Measurements from ENCODE around the gene MYO5A. TPM values are rescaled to one million over a fixed set of nuclear protein-coding genes. Genes with fewer than 3 reads are reported as not detected.

MYO5A gene
- polyA plus RNA-seq, 3 donors: 6.9 to 33.5 (median 16.6) TPM

DNA sequence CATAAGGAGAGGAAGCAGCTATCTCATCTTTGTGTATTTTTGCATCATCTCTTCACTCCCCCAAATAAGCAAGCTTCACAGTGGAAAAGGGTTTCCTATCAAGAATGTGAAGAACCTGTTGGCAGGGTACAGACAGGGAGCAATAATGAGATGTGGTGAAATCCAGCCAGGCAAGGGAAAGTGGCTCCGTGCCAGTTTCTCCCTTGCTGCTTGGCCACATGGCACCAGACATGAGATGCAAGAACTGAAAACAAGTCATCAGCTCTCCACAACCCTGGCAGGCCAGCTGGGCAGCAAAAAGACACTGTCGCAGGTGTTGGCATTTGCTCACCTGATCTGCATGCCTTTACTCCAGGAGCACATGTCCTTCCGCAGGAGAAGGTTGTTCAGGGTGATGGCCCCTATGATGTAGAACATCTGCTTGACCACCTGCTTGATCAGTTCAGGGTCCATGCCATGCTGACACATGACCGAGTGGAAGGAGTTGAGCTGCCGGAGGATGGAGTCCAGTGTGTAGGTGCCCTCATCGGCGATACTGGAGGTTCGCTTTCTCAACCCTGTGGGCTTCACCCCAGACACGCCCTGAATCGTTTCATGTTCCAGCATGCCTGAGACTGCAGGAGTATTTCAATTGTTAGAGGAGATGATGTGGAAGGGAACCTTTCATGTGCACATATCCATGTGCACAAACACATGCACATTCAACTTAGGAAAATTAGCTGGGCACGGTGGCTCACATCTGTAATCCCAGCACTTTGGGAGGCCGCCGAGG, 209.8 kb downstream of the MYO5A start:
- no peaks in the 10 kb centered on the region for H3K27me3 Mint-ChIP-seq (ENCODE audit: low read depth in 3 of 3)
- intact Hi-C loops (cut with micrococcal nuclease): no loop called here
- Histone ChIP-seq H3K27me3 (ENCODE audit: control insufficient read depth in 2 of 2, insufficient read depth in 2 of 2, low read length in 2 of 2) (no peaks in the 10 kb centered on the region), H3K36me3 (replicated peaks in 1 of 2; ENCODE audit: control insufficient read depth in 1 of 2, insufficient read depth in 2 of 2, low read length in 2 of 2) (peaks cover 85 to 99% of the 10 kb centered on the region in 2 donors), H3K9ac (ENCODE audit: insufficient read depth, low read length, poor library complexity, severe bottlenecking) (no peak overlapping the region), H3K9me3 (replicated peaks in 1 of 2; ENCODE audit: control insufficient read depth in 1 of 2, insufficient read depth in 1 of 2, low read length in 2 of 2) (no peaks in the 10 kb centered on the region), H3K79me2 (ENCODE audit: insufficient read depth, low read length) (no peaks in the 10 kb centered on the region), H3K4me1 (ENCODE audit: control insufficient read depth in 1 of 2, insufficient read depth in 2 of 2, low read length in 2 of 2) (no peaks in the 10 kb centered on the region), H3K27ac (ENCODE audit: low read depth in 1 of 2, low read length in 2 of 2) (no peak overlapping the region), H4K20me1 (ENCODE audit: insufficient read depth, low read length) (no peaks in the 10 kb centered on the region), H3K4me3 (replicated peaks in 1 of 3; ENCODE audit: low read depth in 2 of 3, low read length in 3 of 3) (no peak overlapping the region), H3K4me2 (replicated peaks; ENCODE audit: extremely low read depth, low read length, poor library complexity, severe bottlenecking) (no peak overlapping the region), H2AFZ (ENCODE audit: insufficient read depth, low read depth, low read length, poor library complexity, severe bottlenecking) (no peak overlapping the region)
- no peak for DNase-seq
- TF ChIP-seq, protein P1, sequence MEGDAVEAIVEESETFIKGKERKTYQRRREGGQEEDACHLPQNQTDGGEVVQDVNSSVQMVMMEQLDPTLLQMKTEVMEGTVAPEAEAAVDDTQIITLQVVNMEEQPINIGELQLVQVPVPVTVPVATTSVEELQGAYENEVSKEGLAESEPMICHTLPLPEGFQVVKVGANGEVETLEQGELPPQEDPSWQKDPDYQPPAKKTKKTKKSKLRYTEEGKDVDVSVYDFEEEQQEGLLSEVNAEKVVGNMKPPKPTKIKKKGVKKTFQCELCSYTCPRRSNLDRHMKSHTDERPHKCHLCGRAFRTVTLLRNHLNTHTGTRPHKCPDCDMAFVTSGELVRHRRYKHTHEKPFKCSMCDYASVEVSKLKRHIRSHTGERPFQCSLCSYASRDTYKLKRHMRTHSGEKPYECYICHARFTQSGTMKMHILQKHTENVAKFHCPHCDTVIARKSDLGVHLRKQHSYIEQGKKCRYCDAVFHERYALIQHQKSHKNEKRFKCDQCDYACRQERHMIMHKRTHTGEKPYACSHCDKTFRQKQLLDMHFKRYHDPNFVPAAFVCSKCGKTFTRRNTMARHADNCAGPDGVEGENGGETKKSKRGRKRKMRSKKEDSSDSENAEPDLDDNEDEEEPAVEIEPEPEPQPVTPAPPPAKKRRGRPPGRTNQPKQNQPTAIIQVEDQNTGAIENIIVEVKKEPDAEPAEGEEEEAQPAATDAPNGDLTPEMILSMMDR (IDR thresholded peaks at IDR 0.05): no peak
- H3K36me3 Mint-ChIP-seq: peaks cover 78 to 94% of the 10 kb centered on the region in 2 donors
- H3K4me3 Mint-ChIP-seq: no peak overlapping the region
- no peaks in the 10 kb centered on the region for H3K4me1 Mint-ChIP-seq
- WGBS (ENCODE audit: insufficient coverage): 96% methylated on average over 9 of the region's 13 CpGs
- no peak overlapping the region for H3K27ac Mint-ChIP-seq
- H3K9me3 Mint-ChIP-seq: peaks cover 0 to 2% (median 0%) of the 10 kb centered on the region in 7 donors

GRCh38 chr15:52317688-52318087, 211.0 kb downstream of the MYO5A start:
- H3K4me2 ChIP-seq (replicated peaks; ENCODE audit: extremely low read depth, low read length, poor library complexity, severe bottlenecking): no peak overlapping the region
- no peak for DNase-seq
- Mint-ChIP-seq H3K4me3 (no peak overlapping the region), H3K27ac (no peak overlapping the region), H3K36me3 (peaks cover 81 to 93% of the 10 kb centered on the region in 2 donors), H3K9me3 (peaks cover 0 to 2% (median 0%) of the 10 kb centered on the region in 7 donors), H3K4me1 (no peaks in the 10 kb centered on the region), H3K27me3 (ENCODE audit: low read depth in 3 of 3) (no peaks in the 10 kb centered on the region)
- no peaks in the 10 kb centered on the region for H3K79me2 ChIP-seq (ENCODE audit: insufficient read depth, low read length)
- H3K27me3 ChIP-seq (ENCODE audit: control insufficient read depth in 2 of 2, insufficient read depth in 2 of 2, low read length in 2 of 2): no peaks in the 10 kb centered on the region
- WGBS (ENCODE audit: insufficient coverage): no CpG with 5 or more reads among the region's 2 CpGs
- no peak overlapping the region for H3K4me3 ChIP-seq (replicated peaks in 1 of 3; ENCODE audit: low read depth in 2 of 3, low read length in 3 of 3)
- no peaks in the 10 kb centered on the region for H3K4me1 ChIP-seq (ENCODE audit: control insufficient read depth in 1 of 2, insufficient read depth in 2 of 2, low read length in 2 of 2)
- no peak overlapping the region for H3K9ac ChIP-seq (ENCODE audit: insufficient read depth, low read length, poor library complexity, severe bottlenecking)
- no peaks in the 10 kb centered on the region for H4K20me1 ChIP-seq (ENCODE audit: insufficient read depth, low read length)
- no peak overlapping the region for H3K27ac ChIP-seq (ENCODE audit: low read depth in 1 of 2, low read length in 2 of 2)
- H2AFZ ChIP-seq (ENCODE audit: insufficient read depth, low read depth, low read length, poor library complexity, severe bottlenecking): no peak overlapping the region
- TF ChIP-seq, protein P1 (IDR thresholded peaks at IDR 0.05): no peak
- peaks cover 88 to 99% of the 10 kb centered on the region in 2 donors for H3K36me3 ChIP-seq (replicated peaks in 1 of 2; ENCODE audit: control insufficient read depth in 1 of 2, insufficient read depth in 2 of 2, low read length in 2 of 2)
- intact Hi-C loops (cut with micrococcal nuclease): no loop called here
- no peaks in the 10 kb centered on the region for H3K9me3 ChIP-seq (replicated peaks in 1 of 2; ENCODE audit: control insufficient read depth in 1 of 2, insufficient read depth in 1 of 2, low read length in 2 of 2)
